ENCODE measurements around the gene C18orf63.

DNA sequence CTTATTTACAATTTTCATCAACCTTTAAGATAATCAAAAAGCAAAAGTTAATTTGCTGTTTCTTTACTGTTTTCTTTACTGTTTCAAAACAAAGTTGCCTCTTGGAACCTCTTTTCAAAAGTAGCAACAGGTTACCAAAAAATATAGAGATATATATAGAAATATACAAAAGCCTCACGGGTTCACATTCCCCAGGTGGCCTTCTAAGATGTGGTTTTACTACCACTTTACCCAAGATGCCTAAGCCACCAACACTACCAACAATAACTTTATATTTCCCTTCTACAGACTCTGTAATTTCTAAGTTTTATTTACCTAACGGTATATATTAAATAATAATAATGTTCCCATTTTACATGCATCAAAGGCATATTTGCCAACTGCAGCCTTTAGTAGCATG lies 28.8 kb upstream of the C18orf63 start:
- TF ChIP-seq EP300 (IDR thresholded peaks at IDR 0.05), result no peak
- TF ChIP-seq, protein P1, sequence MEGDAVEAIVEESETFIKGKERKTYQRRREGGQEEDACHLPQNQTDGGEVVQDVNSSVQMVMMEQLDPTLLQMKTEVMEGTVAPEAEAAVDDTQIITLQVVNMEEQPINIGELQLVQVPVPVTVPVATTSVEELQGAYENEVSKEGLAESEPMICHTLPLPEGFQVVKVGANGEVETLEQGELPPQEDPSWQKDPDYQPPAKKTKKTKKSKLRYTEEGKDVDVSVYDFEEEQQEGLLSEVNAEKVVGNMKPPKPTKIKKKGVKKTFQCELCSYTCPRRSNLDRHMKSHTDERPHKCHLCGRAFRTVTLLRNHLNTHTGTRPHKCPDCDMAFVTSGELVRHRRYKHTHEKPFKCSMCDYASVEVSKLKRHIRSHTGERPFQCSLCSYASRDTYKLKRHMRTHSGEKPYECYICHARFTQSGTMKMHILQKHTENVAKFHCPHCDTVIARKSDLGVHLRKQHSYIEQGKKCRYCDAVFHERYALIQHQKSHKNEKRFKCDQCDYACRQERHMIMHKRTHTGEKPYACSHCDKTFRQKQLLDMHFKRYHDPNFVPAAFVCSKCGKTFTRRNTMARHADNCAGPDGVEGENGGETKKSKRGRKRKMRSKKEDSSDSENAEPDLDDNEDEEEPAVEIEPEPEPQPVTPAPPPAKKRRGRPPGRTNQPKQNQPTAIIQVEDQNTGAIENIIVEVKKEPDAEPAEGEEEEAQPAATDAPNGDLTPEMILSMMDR (IDR thresholded peaks at IDR 0.05), result no peak
- no peak for TF ChIP-seq POLR2A (IDR thresholded peaks at IDR 0.05)
- TF ChIP-seq POLR2AphosphoS5 (IDR thresholded peaks at IDR 0.05), result no peak

Data from upper lobe of left lung (tissue), 4 donors.